Measurements from ENCODE around the gene LRIT3. TPM values are rescaled to one million over a fixed set of nuclear protein-coding genes. Genes with fewer than 3 reads are reported as not detected.

The LRIT3 gene
- total RNA-seq, 4 donors from 2014 or later, result 0.62 TPM; not detected in 3

DNA sequence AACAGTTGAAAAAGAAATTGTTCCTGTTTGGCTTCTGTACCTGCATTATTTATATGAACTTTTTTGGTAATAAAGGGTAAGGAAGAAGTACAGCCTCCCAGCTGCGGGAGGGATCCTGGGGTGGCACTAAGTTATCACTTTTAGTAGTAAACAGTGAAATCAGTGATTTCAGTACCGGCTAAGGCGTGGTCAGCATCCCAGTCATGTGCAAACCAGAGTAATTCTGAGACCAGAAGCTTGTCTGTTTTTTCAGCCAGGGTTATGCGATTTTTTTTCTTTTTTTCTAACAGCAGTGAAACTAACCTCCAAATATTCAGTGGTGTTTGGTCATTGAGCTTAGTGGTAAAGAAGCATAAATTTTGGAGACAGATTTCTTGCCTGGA is 68.1 kb downstream of the LRIT3 start:
- H3K27ac ChIP-seq, result no peak overlapping the region
- no peaks in the 10 kb centered on the region for H3K27me3 ChIP-seq
- no peaks in the 10 kb centered on the region for H3K9me3 ChIP-seq
- H3K36me3 ChIP-seq, result no peaks in the 10 kb centered on the region
- 52 to 88% methylated on average over 3 to 4 of the region's 4 CpGs for WGBS, 2 donors (ENCODE audit: low coverage in 1 of 2)
- H3K4me1 ChIP-seq, result peaks cover 0 to 11% (median 4%) of the 10 kb centered on the region in 3 donors
- TF ChIP-seq POLR2AphosphoS5 (IDR thresholded peaks at IDR 0.05), result no peak
- no peak overlapping the region for H3K4me3 ChIP-seq
- ATAC-seq, result no peak

DNA sequence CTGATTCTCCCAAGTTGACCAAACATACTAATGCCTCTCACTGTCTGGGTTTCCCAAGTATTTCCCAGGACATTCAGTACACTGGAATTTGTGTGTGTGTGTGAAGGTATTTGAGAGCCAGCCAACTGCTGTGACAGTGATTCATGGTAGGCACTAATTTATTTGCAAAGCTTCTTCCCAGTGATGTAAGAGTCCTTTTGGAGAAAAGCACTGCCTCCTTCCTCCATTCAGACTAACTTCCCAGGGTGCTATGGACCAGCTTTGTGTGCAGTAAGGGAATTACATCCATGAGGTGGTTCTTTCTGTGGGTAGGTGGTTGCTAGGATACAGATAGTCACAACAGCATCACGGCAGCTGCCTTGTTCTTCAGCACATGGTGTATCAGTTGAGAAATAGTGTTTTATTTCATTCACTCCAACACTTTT is 73.5 kb downstream of the LRIT3 start:
- no peak for TF ChIP-seq POLR2A (IDR thresholded peaks at IDR 0.05)
- no peak for TF ChIP-seq EP300 (IDR thresholded peaks at IDR 0.05)
- no peak for TF ChIP-seq POLR2AphosphoS5 (IDR thresholded peaks at IDR 0.05)
- TF ChIP-seq, protein P1, sequence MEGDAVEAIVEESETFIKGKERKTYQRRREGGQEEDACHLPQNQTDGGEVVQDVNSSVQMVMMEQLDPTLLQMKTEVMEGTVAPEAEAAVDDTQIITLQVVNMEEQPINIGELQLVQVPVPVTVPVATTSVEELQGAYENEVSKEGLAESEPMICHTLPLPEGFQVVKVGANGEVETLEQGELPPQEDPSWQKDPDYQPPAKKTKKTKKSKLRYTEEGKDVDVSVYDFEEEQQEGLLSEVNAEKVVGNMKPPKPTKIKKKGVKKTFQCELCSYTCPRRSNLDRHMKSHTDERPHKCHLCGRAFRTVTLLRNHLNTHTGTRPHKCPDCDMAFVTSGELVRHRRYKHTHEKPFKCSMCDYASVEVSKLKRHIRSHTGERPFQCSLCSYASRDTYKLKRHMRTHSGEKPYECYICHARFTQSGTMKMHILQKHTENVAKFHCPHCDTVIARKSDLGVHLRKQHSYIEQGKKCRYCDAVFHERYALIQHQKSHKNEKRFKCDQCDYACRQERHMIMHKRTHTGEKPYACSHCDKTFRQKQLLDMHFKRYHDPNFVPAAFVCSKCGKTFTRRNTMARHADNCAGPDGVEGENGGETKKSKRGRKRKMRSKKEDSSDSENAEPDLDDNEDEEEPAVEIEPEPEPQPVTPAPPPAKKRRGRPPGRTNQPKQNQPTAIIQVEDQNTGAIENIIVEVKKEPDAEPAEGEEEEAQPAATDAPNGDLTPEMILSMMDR (IDR thresholded peaks at IDR 0.05), result no peak
- 11 to 29% methylated on average over 1 of the region's 1 CpG for WGBS, 2 donors (ENCODE audit: low coverage in 1 of 2)
- no peaks in the 10 kb centered on the region for H3K27me3 ChIP-seq
- no peak overlapping the region for H3K4me3 ChIP-seq
- H3K36me3 ChIP-seq, result no peaks in the 10 kb centered on the region
- no peaks in the 10 kb centered on the region for H3K9me3 ChIP-seq
- no peaks in the 10 kb centered on the region for H3K4me1 ChIP-seq
- H3K27ac ChIP-seq, result no peak overlapping the region
- peak; percentile 73 for ATAC-seq

Other genes with a start within 250 kb of the LRIT3 start
- gene CASP6, start 144.7 kb upstream of the LRIT3 start, total RNA-seq, result 10 to 100 TPM; 11.2 to 20.0 (median 15.6) TPM
- gene PLA2G12A, start 118.0 kb upstream of the LRIT3 start, total RNA-seq, result 100 to 1,000 TPM in 1 of 4 donors, 10 to 100 TPM in 3; 16.6 to 110 (median 27.1) TPM
- gene CFI, start 46.1 kb upstream of the LRIT3 start, total RNA-seq, result 10 to 100 TPM in 3 of 4 donors, 1 to 10 TPM in 1; 6.8 to 19.5 (median 12.9) TPM
- gene GAR1, start 32.3 kb upstream of the LRIT3 start, total RNA-seq, result 1 to 10 TPM; 3.4 to 9.7 (median 5.1) TPM
- under 1 TPM in 1 of 4 donors, not detected in 3; 0.27 TPM for gene RRH, start 20.1 kb upstream of the LRIT3 start, total RNA-seq
- gene EGF, start 64.8 kb downstream of the LRIT3 start, total RNA-seq, result 1 to 10 TPM in 1 of 4 donors, under 1 TPM in 2, not detected in 1; 0.23 to 1.3 (median 0.93) TPM

All from gastroesophageal sphincter (tissue), 4 donors.